CD4-positive, alpha-beta T cell treated with Interleukin-21 for 1 hour (primary cell): ENCODE data around the gene GDAP2.
"Not testable (repeated sequence)": the region's sequence is repeated elsewhere in the genome, so short reads cannot be mapped to it uniquely, and the experiment has no call there.

Source experiments
- DNase-seq: peaks from one replicate; pipeline ENCODE4 v3.0.0-alpha.2; 2020

Gene GDAP2

DNA sequence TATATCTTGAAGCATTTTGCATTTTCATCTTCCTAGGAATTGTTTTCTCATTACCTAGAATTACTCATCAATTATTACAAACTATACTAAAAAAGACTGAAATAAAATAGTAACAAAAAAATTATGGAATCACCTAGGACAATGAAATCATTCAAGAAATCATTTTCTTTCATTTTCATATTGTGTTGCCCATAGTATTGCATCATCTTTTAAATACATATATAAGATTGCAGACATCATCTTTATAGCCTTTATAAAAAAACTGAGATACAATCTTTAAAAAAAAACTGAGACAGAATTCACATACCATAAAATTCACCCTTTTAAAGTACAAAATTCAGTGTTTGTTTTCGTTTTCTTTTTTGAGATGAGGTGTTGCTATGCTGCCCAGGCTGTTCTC, 29.6 kb downstream of the GDAP2 start:
- DNase-seq = no peak

- DNase-seq = no peak
Observed at GRCh38 chr1:117897551-117897950, 31.9 kb downstream of the GDAP2 start.

DNA sequence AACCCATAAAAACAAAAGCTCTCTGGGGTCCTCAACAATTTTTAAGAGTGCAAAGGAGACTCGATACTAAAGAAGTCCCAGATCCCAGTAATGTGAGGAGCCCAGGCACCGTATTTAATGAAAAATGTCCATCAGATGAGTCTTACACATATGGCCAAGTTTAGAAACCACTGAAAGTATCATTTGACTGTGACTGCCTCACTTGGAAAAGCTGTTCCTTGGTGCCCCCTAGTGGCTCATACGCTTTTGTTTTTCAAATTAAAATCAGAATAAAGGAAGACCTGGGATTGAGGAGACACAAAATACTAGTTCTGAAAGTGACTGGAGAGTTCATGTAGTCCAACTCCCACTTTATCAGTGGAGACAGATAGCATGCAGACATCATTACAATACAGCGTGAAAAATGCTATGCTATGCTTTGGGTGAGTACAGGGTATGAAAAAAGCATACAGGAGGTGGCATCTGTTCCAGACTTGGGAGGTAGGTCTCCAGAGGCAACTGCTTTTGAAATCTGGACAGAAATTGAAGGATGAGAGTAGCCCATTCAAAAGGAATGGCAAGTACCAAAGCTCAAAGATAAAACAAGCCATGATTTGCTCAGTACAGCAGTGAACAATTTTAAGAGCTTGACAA, 33.8 kb downstream of the GDAP2 start:
- peak; percentile 62 for DNase-seq

DNA sequence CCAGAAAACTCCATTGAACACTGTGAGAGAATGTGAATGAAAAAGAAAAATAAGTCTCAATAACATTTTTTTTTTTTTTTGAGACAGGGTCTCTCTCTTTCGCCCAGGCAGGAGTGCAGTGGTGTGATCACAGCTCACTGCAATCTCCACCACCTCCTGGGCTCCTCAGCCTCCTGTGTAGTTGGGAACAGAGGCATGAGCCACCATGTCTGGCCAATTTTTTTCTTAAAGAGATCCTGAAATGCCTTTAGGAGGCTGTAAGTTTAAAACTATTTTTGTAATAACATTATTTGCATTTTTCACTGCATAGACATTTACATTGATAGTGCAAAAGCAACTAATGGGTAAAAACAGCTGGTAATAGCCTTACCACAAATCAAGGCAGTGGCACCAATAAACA, 35.3 kb downstream of the GDAP2 start:
- DNase-seq = no peak

DNA sequence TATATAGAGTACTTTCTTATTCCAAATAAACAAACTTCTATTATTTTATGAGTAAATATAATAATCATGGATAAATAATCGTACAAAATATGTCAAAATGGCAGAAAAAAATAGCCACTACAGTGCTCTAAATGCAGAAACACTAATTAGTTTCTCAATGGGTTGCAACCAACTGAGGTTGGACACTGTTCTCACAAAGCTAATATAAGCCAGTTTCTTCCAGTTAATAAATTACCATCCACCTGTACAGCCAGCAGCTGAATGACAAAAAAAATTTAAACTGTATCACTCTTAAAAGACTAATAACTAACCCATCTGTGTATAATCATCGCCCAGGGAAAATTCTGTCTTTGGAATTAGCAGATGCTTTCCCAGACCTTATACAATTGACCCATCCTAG, 36.9 kb downstream of the GDAP2 start:
- DNase-seq = no peak

GRCh38 chr1:117890452-117890851, 39.0 kb downstream of the GDAP2 start:
- DNase-seq = no peak

DNA sequence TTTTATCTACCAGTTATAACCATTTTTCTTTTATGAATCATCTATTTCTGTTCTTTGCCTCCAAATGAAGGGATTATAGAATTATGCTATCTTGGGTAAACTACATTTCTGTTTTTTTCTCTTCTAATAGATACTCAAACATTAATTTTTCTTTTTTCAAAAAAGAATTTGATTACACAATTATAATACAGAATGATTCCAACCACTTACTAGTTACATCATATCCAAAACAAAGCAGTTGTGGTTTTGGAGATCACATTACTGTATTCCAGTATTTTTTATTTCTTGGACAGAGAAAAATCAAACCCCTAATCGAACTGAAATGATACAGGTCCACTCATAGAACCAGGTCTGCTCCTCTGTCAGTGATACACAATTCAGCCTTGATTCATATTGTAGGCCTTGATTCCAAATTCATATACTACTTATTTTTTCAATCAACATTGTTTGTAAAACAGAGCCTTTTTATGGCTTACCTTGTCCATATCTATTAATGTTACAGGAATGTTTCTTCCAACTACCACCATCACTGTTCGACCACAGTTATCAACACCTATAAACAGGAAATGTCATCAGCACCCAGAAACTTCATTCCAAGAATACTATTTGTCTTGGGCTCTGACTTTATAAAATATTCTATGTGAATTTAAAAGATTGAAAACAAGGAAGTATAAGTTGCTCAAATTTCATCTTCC, 43.2 kb downstream of the GDAP2 start:
- DNase-seq = no peak

DNA sequence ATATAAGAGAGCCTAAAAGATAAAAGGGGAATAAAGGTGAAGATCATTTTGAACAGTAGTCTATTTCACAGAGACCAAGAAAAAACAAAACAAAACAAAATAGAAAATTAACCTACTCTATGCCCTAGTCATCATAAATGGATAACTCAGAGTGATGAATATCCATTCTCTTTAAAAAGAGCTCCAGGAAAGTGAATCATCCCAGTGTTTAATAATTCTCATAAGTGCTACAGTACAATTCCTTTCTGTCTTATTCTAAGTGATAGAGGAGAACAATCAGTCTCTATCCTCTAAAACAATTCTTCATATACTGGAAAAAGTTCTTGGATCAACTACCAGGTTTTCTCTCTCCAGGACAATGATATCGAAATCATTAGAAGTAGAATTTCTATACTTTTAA, 45.8 kb downstream of the GDAP2 start:
- DNase-seq = no peak

- no peak for DNase-seq
Observed at GRCh38 chr1:117879284-117879683, 50.1 kb downstream of the GDAP2 start.

DNA sequence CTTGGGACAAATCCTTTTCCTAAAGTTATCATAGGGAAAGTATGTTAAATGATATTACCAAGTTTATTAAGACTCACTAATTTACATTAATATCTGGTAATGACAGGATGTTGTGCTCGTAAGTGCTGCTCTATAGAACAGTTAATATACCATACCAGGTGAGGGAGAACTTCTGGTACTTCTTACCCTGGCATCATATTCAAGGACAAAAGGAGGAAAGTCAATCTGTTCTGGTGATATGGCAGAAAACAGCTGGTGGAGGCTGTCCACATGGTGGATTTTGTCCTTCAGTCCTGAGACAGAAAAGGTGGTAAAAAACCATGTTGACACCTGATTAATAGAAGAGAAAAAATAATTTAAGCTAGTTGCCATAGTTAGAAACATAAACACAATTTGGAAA, 51.6 kb downstream of the GDAP2 start:
- no peak for DNase-seq

GRCh38 chr1:117871013-117871412, 58.4 kb downstream of the GDAP2 start:
- no peak for DNase-seq

- no peak for DNase-seq
Observed at GRCh38 chr1:117861694-117862093, 67.7 kb downstream of the GDAP2 start.

DNA sequence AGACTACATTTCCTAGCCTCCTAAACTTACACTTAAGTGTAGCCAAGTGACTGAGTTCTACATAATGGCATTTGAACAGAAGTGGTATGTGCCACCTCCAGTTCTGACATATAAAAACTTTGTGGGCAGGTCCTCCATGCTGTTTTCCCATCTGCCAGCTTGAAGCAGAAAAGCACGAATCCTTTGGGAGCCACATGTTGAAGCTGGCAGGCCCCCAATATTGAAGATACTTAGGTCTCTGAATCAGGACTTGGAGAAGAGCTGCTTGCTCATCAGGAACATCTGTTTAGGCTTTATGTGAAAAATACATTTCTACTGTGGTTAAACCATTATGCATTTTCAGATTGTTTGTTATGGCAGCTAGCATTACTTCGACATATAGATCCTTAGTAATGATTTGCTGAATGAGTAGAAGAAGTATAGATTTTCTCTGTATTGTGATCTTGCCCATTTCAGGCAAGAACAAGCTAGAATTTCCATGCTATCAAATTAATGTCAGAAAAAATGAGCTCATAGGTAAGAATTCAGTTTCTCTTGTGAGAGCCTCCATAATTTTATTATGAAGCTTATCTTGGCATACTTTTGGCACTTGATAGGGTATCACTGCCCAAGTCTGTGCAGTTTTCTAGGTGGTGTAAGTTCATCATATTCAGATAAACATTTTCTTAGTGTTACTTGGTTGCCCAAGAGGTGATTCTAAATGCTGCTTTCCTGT, 68.4 kb downstream of the GDAP2 start:
- DNase-seq = no peak

DNA sequence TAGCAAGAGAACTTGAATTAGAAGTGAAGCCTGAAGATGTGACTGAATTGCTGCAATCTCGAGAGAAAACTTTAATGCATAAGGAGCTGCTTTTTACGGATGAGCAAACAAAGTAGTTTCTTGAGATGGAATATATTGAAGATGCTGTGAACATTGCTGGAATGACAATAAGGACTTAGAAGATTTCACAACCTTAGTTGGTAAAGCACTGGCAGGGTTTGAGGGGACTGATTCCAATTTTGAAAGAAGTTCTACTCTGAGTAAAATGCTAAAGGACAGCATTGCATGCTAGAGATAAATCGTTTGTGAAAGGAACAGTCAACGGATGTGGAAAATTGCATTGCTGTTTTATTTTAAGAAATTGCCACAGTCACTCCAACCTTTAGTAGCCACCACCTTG, 69.5 kb downstream of the GDAP2 start:
- no peak for DNase-seq

- no peak for DNase-seq
Observed at GRCh38 chr1:117857418-117857817, 72.0 kb downstream of the GDAP2 start.

DNA sequence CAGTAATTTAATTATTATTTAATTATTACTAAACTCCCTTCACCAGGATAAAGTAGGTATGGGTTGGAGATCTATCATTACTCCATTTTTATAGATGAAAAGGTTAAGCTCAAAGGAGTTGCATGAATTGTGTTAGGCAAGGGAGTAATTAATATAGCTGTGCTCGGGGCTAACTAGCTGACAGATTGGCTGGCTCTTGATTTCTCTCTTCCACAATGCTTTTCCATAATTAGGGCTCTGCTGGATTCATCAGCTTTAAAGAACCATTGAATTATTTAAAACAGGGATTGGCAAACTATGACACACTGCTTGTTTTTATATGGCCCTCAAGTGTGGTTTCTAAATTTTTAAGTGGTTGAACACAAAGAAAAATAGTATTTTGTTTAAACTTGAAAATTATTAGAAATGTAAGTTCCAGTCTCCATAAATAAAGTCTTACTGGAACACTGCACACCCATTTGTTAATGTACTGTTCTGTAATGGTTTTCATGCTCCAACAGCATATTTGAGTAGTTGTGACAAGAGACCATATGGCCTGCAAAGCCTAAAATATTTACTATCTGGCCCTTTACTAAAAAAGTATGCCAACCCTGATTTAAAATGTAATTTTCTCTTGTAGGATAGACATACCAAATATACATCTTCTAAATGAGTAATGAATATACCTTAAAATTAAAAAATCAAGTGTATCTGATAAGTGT, 76.4 kb downstream of the GDAP2 start:
- no peak for DNase-seq

- no peak for DNase-seq
Observed at GRCh38 chr1:117851687-117852086, 77.7 kb downstream of the GDAP2 start.

GRCh38 chr1:117846674-117847425, 82.6 kb downstream of the GDAP2 start:
- no peak for DNase-seq

- not testable (repeated sequence) for DNase-seq
Observed at GRCh38 chr1:117844478-117844877, 84.9 kb downstream of the GDAP2 start.

- no peak for DNase-seq
Observed at GRCh38 chr1:117843791-117844190, 85.6 kb downstream of the GDAP2 start.

- no peak for DNase-seq
Observed at GRCh38 chr1:117842408-117843170, 86.8 kb downstream of the GDAP2 start.

- no peak for DNase-seq
Observed at GRCh38 chr1:117841117-117841650, 88.2 kb downstream of the GDAP2 start.
